HEK293 (cell line): ENCODE data around the gene MPPED1.

ENCODE experiments used
- ZNF133 ChIP-seq: fragments of 450-650 bp; formaldehyde crosslinking; IDR thresholded peaks from 2 replicates; pipeline ENCODE4 v1.5.1; 2016; ENCODE audit warnings: missing biosample characterization, missing genetic modification characterization
- ZNF341 ChIP-seq: fragments of 450-650 bp; formaldehyde crosslinking; IDR thresholded peaks from 2 replicates; pipeline ENCODE4; 2016; ENCODE audit warnings: low read depth, missing biosample characterization, missing genetic modification characterization
- TF ChIP-seq, protein P1 (sequence below): fragments of 450-650 bp; formaldehyde crosslinking; IDR thresholded peaks from 2 replicates; pipeline ENCODE4 v1.5.1; 2016; ENCODE audit warnings: missing biosample characterization, missing genetic modification characterization, low read depth

- TF ChIP-seq ZNF133 (tag by site-specific recombination) (no peak), ZNF341 (tag by site-specific recombination) (no peak)
- TF ChIP-seq, protein P1, sequence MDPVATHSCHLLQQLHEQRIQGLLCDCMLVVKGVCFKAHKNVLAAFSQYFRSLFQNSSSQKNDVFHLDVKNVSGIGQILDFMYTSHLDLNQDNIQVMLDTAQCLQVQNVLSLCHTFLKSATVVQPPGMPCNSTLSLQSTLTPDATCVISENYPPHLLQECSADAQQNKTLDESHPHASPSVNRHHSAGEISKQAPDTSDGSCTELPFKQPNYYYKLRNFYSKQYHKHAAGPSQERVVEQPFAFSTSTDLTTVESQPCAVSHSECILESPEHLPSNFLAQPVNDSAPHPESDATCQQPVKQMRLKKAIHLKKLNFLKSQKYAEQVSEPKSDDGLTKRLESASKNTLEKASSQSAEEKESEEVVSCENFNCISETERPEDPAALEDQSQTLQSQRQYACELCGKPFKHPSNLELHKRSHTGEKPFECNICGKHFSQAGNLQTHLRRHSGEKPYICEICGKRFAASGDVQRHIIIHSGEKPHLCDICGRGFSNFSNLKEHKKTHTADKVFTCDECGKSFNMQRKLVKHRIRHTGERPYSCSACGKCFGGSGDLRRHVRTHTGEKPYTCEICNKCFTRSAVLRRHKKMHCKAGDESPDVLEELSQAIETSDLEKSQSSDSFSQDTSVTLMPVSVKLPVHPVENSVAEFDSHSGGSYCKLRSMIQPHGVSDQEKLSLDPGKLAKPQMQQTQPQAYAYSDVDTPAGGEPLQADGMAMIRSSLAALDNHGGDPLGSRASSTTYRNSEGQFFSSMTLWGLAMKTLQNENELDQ = no peak
Observed at GRCh38 chr22:43376765-43377547, 34.9 kb upstream of the MPPED1 start.
